Activated T-helper 1 cell treated with anti-CD3 and anti-CD28 coated beads, Interleukin-12 subunit alpha, Interleukin-12 subunit beta, Interleukin-2, Interleukin-4 antibody, amounts not matched to agents 30 ng/mL and 10 ng/mL and 1 ng/mL, durations not matched to agents 14 hours and 24 hours and 36 hours (primary cell): ENCODE results near the gene NUP153. TPM values are rescaled to one million over a fixed set of nuclear protein-coding genes. Genes with fewer than 3 reads are reported as not detected.
"Not testable (repeated sequence)": the region's sequence is repeated elsewhere in the genome, so short reads cannot be mapped to it uniquely, and the experiment has no call there.

Experiments
- DNase-seq: peaks from one replicate; pipeline ENCODE4 v3.0.0; 2021; ENCODE audit warnings: low spot score
- H3K27ac Mint-ChIP-seq: one replicate; pipeline ENCODE4 v1.8.0; 2021; ENCODE audit warnings: mild to moderate bottlenecking, mixed read lengths
- H3K27me3 Mint-ChIP-seq: one replicate; pipeline ENCODE4 v1.8.0; 2022; ENCODE audit warnings: mild to moderate bottlenecking, moderate library complexity, mixed read lengths; ENCODE audit not compliant: insufficient read depth
- H3K36me3 Mint-ChIP-seq: one replicate; pipeline ENCODE4 v1.8.0; 2021; ENCODE audit warnings: low read depth, mixed read lengths
- H3K4me1 Mint-ChIP-seq: one replicate; pipeline ENCODE4 v1.8.0; 2021; ENCODE audit warnings: low read depth, mixed read lengths
- H3K4me3 Mint-ChIP-seq: one replicate; pipeline ENCODE4 v1.8.0; 2021; ENCODE audit warnings: mild to moderate bottlenecking, moderate library complexity, mixed read lengths
- H3K9me3 Mint-ChIP-seq: one replicate; pipeline ENCODE4 v1.8.0; 2021; ENCODE audit warnings: mixed read lengths
- intact Hi-C: fragments of 100-400 bp; cut with micrococcal nuclease; formaldehyde crosslinking; loops from one replicate; pipeline ENCODE4 v1.15.1; 2024
- total RNA-seq: library from RNA; stranded (reverse); gene quantifications from 2 replicates; pipeline ENCODE4 v1.2.3, GENCODE V29; 2022

NUP153 gene
- total RNA-seq, 1 donor from 2014 or later = 106 TPM

DNA sequence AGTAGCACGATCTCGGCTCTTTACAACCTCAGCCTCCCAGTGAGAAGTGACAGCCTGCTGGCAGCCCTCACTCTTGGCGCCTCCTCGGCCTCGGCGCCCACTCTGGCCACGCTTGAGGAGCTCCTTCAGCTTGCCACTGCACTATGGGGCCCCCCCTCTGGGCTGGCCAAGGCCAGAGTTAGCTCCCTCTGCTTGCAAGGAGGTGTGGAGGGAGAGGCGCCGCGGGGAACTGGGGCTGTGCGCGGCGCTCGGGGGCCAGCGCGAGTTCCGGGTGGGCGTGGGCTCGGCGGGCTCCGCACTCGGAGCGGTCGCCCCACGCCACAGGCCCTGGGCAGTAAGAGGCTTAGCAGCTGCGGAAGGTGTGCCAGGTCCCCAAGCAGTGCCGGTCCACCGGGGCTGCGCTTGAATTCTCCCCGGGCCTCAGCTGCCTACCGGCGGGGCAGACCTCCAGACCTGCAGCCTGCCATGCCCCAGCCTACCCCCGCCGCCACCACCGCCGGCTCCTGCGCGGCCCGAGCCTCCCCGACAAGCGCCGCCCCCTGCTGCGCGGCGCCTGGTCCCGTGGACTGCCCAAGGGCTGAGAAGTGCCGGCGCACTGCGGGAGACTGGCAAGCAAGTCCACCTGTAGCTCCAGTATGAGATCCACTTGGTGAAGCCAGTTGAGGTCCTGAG lies 22.0 kb upstream of the NUP153 start:
- intact Hi-C loops = no loop called here
- peaks cover 3% of the 10 kb centered on the region for H3K27me3 Mint-ChIP-seq
- no peak overlapping the region for H3K27ac Mint-ChIP-seq
- H3K4me3 Mint-ChIP-seq = no peak overlapping the region
- H3K36me3 Mint-ChIP-seq = no peaks in the 10 kb centered on the region
- H3K4me1 Mint-ChIP-seq = no peaks in the 10 kb centered on the region
- no peaks in the 10 kb centered on the region for H3K9me3 Mint-ChIP-seq
- DNase-seq = no peak

GRCh38 chr6:17725083-17725482 lies 18.4 kb upstream of the NUP153 start:
- Mint-ChIP-seq H3K9me3 (no peaks in the 10 kb centered on the region), H3K27ac (no peak overlapping the region), H3K4me1 (no peaks in the 10 kb centered on the region), H3K27me3 (peaks cover 6% of the 10 kb centered on the region), H3K4me3 (no peak overlapping the region), H3K36me3 (no peaks in the 10 kb centered on the region)
- no peak for DNase-seq
- intact Hi-C loops = no loop called here

- no peak overlapping the region for H3K4me3 Mint-ChIP-seq
- no peaks in the 10 kb centered on the region for H3K36me3 Mint-ChIP-seq
- H3K27ac Mint-ChIP-seq = no peak overlapping the region
- DNase-seq = no peak
- no peaks in the 10 kb centered on the region for H3K4me1 Mint-ChIP-seq
- H3K27me3 Mint-ChIP-seq = peaks cover 9% of the 10 kb centered on the region
- intact Hi-C loops = no loop called here
- H3K9me3 Mint-ChIP-seq = no peaks in the 10 kb centered on the region
These were observed 17.6 kb upstream of the NUP153 start for GRCh38 chr6:17724341-17724740.

DNA sequence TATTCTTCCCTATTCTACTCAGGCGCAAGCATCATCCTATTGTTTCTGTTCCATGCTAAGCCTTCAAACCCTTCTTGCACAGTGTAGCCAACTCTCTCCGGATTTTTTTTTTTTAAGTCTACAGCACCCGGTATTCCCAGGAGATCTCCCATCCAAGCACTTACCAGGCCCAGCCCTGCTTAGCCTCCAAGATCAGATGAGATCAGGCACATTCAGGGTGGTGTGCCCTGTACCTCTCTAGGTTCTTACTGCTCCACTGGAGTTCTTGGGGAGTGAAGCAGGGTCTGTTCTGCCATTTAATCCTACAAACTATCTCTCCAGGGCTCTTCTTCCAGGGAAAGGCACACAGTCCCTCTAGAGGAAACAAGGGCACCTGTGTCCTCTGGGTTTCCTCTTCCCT lies 14.9 kb upstream of the NUP153 start:
- intact Hi-C loops = no loop called here
- Mint-ChIP-seq H3K27ac (no peak overlapping the region), H3K4me1 (no peaks in the 10 kb centered on the region), H3K4me3 (no peak overlapping the region), H3K9me3 (no peaks in the 10 kb centered on the region), H3K27me3 (peaks cover 9% of the 10 kb centered on the region), H3K36me3 (no peaks in the 10 kb centered on the region)
- DNase-seq = no peak

GRCh38 chr6:17719323-17720041 lies 12.8 kb upstream of the NUP153 start:
- peaks cover 1% of the 10 kb centered on the region for H3K36me3 Mint-ChIP-seq
- intact Hi-C loops = no loop called here
- H3K27me3 Mint-ChIP-seq = peaks cover 9% of the 10 kb centered on the region
- DNase-seq = no peak
- H3K27ac Mint-ChIP-seq = no peak overlapping the region
- H3K4me1 Mint-ChIP-seq = peaks cover 11% of the 10 kb centered on the region
- H3K4me3 Mint-ChIP-seq = no peak overlapping the region
- no peaks in the 10 kb centered on the region for H3K9me3 Mint-ChIP-seq

DNA sequence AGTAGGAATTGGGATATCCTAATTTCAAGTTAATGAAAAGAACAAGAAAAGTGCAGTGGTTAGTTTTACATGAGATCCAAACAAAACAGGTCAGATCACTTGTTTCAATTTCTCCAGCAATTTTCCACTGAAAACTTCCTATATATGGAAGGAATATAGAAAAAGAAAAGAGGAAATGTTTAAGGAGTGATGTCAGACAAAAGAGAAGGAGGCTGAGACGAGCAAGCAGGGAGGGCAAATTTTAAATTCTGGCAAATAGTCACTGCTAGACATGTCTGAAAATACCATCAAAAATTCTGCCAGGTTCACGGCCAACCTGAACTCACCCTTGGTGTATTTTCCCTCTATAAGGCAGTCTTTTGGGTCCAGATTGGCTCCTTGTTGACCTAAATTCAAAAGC lies 9.5 kb upstream of the NUP153 start:
- no peak for DNase-seq
- peaks cover 3% of the 10 kb centered on the region for H3K27me3 Mint-ChIP-seq
- peaks cover 17% of the 10 kb centered on the region for H3K4me1 Mint-ChIP-seq
- no peaks in the 10 kb centered on the region for H3K9me3 Mint-ChIP-seq
- no peak overlapping the region for H3K4me3 Mint-ChIP-seq
- H3K27ac Mint-ChIP-seq = no peak overlapping the region
- H3K36me3 Mint-ChIP-seq = peaks cover 1% of the 10 kb centered on the region
- intact Hi-C loops = no loop called here

- peak overlapping the region; percentile 76 for H3K4me3 Mint-ChIP-seq
- peaks cover 1% of the 10 kb centered on the region for H3K36me3 Mint-ChIP-seq
- peak overlapping the region; percentile 94 for H3K27ac Mint-ChIP-seq
- peak; percentile 32 for DNase-seq
- intact Hi-C loops = loop anchor here (1.0 kb wide), 1 partner anchor 8 kb away; no protein-coding TSS in a partner anchor
- H3K9me3 Mint-ChIP-seq = no peaks in the 10 kb centered on the region
- H3K27me3 Mint-ChIP-seq = peaks cover 3% of the 10 kb centered on the region
- peaks cover 21% of the 10 kb centered on the region for H3K4me1 Mint-ChIP-seq
These were observed 8.4 kb upstream of the NUP153 start for GRCh38 chr6:17714879-17715851.

DNA sequence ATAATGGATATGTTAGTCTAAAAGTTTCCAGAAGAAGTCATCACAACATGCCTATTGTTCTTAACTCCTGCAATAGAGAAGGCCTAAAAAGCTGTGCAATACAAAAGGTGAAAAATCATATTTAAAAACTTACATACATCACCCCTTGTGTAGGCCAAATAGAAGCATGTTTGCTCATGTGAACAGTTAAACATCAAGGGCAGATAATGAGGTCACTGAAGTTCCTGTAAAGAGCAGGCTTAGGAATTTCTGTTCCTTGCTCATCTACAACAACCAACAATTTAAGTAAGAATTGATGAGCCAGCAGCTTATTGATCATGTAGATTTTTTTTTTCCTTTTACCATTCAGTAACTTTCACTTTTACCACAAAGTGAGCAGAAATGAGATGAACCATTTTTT lies 7.5 kb upstream of the NUP153 start:
- no peaks in the 10 kb centered on the region for H3K9me3 Mint-ChIP-seq
- H3K36me3 Mint-ChIP-seq = peaks cover 5% of the 10 kb centered on the region
- H3K27me3 Mint-ChIP-seq = no peaks in the 10 kb centered on the region
- intact Hi-C loops = no loop called here
- peak overlapping the region; percentile 15 for H3K4me3 Mint-ChIP-seq
- peaks cover 23% of the 10 kb centered on the region for H3K4me1 Mint-ChIP-seq
- no peak overlapping the region for H3K27ac Mint-ChIP-seq
- no peak for DNase-seq

DNA sequence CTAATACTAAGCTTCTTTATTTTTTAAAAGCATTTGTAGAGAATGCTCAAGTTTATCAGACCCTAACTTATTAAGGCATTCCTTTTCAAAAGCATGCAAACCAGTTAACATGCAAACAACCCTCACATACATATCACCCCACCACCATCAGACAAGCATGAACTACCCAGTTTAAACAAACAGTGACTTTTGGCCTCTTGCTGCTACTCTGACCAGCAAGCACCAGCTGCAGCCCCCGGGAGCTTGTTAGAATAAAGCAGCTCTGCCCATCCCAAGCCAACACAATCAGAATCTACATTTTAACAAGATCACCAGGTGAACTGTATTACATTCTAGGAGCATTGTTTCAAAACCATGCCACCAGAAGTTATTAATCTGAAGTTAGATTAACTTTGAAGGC lies 5.9 kb upstream of the NUP153 start:
- no peak for DNase-seq
- Mint-ChIP-seq H3K4me3 (no peak overlapping the region), H3K4me1 (peaks cover 32% of the 10 kb centered on the region), H3K27ac (no peak overlapping the region), H3K36me3 (peaks cover 10% of the 10 kb centered on the region), H3K9me3 (no peaks in the 10 kb centered on the region), H3K27me3 (no peaks in the 10 kb centered on the region)
- intact Hi-C loops = no loop called here

- peaks cover 15% of the 10 kb centered on the region for H3K36me3 Mint-ChIP-seq
- H3K9me3 Mint-ChIP-seq = no peaks in the 10 kb centered on the region
- H3K27me3 Mint-ChIP-seq = no peaks in the 10 kb centered on the region
- no peak overlapping the region for H3K4me3 Mint-ChIP-seq
- intact Hi-C loops = no loop called here
- DNase-seq = no peak
- H3K4me1 Mint-ChIP-seq = peaks cover 38% of the 10 kb centered on the region
- no peak overlapping the region for H3K27ac Mint-ChIP-seq
These were observed 3.6 kb upstream of the NUP153 start for GRCh38 chr6:17710331-17710730.

DNA sequence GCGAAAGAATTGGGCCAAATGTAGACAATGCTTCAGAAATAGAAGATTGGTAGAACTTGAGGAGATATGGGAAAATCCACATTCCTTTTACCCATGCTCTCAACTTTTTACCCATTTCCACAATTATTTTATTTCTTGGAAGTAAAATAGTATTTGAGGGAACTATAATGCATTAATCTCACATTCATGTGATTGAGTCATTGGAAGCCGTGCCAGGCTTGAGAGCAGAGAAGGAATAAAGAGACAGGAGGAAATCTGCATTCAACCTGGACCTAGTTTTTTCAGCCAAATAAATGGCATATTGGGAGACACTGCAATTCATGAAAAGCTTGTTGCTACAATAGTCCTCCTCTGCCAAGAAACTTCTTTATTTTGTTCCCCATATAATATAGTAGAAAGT lies 2.8 kb upstream of the NUP153 start:
- no peak for DNase-seq
- H3K9me3 Mint-ChIP-seq = no peaks in the 10 kb centered on the region
- no peak overlapping the region for H3K4me3 Mint-ChIP-seq
- H3K4me1 Mint-ChIP-seq = peaks cover 31% of the 10 kb centered on the region
- peaks cover 14% of the 10 kb centered on the region for H3K36me3 Mint-ChIP-seq
- H3K27ac Mint-ChIP-seq = no peak overlapping the region
- intact Hi-C loops = loop anchor here (5.0 to 10.0 kb wide), 3 partner anchors 127 to 1385 kb away; partner anchors contain the start of gene NHLRC1
- H3K27me3 Mint-ChIP-seq = no peaks in the 10 kb centered on the region

DNA sequence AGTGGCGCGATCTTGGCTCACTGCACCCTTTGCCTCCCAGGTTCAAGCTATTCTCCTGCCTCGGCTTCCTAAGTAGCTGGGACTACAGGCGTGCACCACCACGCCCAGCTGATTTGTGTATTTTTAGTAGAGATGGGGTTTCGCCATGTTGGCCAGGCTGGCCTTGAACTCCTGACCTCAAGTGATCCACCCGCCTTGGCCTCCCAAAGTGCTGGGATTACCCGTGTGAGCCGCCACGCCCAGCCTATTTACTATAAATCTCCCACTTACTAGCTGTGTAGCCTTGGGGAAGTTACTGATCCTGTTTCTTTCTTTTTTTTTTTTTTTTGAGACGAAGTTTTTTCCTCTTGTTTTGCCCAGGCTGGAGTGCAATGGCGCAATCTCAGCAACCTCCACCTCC lies 1.3 kb upstream of the NUP153 start:
- intact Hi-C loops = loop anchor here (5.0 to 10.0 kb wide), 3 partner anchors 126 to 1383 kb away; partner anchors contain the start of gene NHLRC1
- not testable (repeated sequence) for H3K4me3 Mint-ChIP-seq, DNase-seq, H3K9me3 Mint-ChIP-seq, H3K27me3 Mint-ChIP-seq, H3K27ac Mint-ChIP-seq
- Mint-ChIP-seq H3K4me1 (peaks cover 36% of the 10 kb centered on the region), H3K36me3 (peaks cover 15% of the 10 kb centered on the region)

DNA sequence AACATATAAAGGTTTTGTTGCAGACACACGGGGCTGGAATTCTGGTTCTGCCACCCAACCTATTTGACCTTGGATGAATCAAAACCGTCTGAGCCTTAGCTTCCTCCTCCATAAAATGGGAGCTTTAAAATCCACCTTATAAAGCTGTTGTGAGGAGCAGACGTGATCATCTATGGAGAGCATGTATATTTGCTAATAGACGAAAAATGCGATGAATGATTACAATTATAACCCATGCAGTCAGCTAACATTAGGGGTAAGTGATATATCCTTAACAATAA lies 586 bp upstream of the NUP153 start:
- Mint-ChIP-seq H3K4me1 (peaks cover 40% of the 10 kb centered on the region), H3K36me3 (peaks cover 15% of the 10 kb centered on the region), H3K4me3 (peak overlapping the region; percentile 90), H3K27ac (peak overlapping the region; percentile 97), H3K9me3 (no peaks in the 10 kb centered on the region), H3K27me3 (no peaks in the 10 kb centered on the region)
- intact Hi-C loops = loop anchor here (1.0 to 10.0 kb wide), 5 partner anchors 8 to 1383 kb away; partner anchors contain the start of gene NHLRC1
- DNase-seq = no peak
